NB4 (cell line): Measurements from ENCODE around the gene ADAMTS3.

Source experiments
- DNase-seq: peaks from one replicate; pipeline ENCODE4 v3.0.0; 2010; ENCODE audit warnings: low read depth
- H3K4me3 ChIP-seq: one replicate; pipeline ENCODE4 v1.5.1; 2011; ENCODE audit warnings: mild to moderate bottlenecking, low read depth, low read length, moderate library complexity
- CTCF ChIP-seq: IDR thresholded peaks from one replicate; pipeline ENCODE4 v1.5.1; 2012; ENCODE audit warnings: low read depth, low read length
- MAX ChIP-seq: IDR thresholded peaks from 2 replicates; pipeline ENCODE4 v1.6.1; 2011; ENCODE audit warnings: low read depth, low read length
- MYC ChIP-seq: IDR thresholded peaks from 2 replicates; pipeline ENCODE4 v1.6.1; 2011; ENCODE audit warnings: low read depth, low read length
- POLR2A ChIP-seq: IDR thresholded peaks from 2 replicates; pipeline ENCODE4 v1.6.1; 2011; ENCODE audit warnings: mild to moderate bottlenecking; ENCODE audit not compliant: insufficient read length; ENCODE audit errors: extremely low read depth

ADAMTS3 gene

GRCh38 chr4:72418458-72418857 lies 150.6 kb downstream of the ADAMTS3 start:
- H3K4me3 ChIP-seq = no peak overlapping the region
- TF ChIP-seq POLR2A (no peak), MYC (no peak), MAX (no peak), CTCF (no peak)
- no peak for DNase-seq

GRCh38 chr4:72410158-72410557 lies 158.9 kb downstream of the ADAMTS3 start:
- H3K4me3 ChIP-seq = no peak overlapping the region
- DNase-seq = no peak
- TF ChIP-seq POLR2A (no peak), MYC (no peak), MAX (no peak), CTCF (no peak)

- no peak for DNase-seq
- TF ChIP-seq POLR2A (no peak), MAX (no peak), MYC (no peak), CTCF (no peak)
- H3K4me3 ChIP-seq = no peak overlapping the region
Measured at GRCh38 chr4:72408568-72408967, 160.5 kb downstream of the ADAMTS3 start.

GRCh38 chr4:72405417-72405816 lies 163.6 kb downstream of the ADAMTS3 start:
- DNase-seq = no peak
- H3K4me3 ChIP-seq = no peak overlapping the region
- TF ChIP-seq POLR2A (no peak), MYC (no peak), CTCF (no peak), MAX (no peak)

- no peak for TF ChIP-seq POLR2A
- no peak for TF ChIP-seq MYC
- no peak for TF ChIP-seq CTCF
- TF ChIP-seq MAX = no peak
- no peak for DNase-seq
- no peak overlapping the region for H3K4me3 ChIP-seq
Measured at GRCh38 chr4:72397314-72397713, 171.7 kb downstream of the ADAMTS3 start.

GRCh38 chr4:72394012-72394663 lies 174.9 kb downstream of the ADAMTS3 start:
- TF ChIP-seq CTCF (no peak), POLR2A (no peak)
- H3K4me3 ChIP-seq = no peak overlapping the region
- peak; percentile 4 for DNase-seq
